Activated gamma-delta T cell treated with anti-CD3 and anti-CD28 coated beads, Interleukin-2, amount 50 U/mL, for 16 hours (primary cell): ENCODE data around the gene RBCK1.
"Not testable (repeated sequence)": the region's sequence is repeated elsewhere in the genome, so short reads cannot be mapped to it uniquely, and the experiment has no call there.

Experiments
- DNase-seq: peaks from one replicate; pipeline ENCODE4 v3.0.0-alpha.2; 2020; ENCODE audit warnings: low read depth

Gene RBCK1

DNA sequence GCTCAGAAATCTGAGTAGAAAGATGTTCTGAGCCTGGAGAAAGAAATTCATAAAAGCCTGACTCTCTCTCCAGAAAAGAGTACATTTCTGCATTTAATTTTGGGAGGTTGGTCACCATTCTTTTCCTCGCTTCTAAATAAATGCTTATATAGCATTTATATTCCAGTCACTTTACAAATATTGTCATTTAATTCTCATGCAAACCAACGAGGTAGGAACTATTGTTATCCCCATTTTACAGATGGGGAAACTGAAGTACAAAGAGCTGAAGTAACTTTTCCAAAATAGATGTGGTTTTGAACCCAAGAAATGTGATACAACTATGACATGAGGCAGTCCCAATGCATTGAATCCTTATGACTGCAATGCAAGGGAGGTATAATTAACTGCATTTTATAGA, 32.0 kb upstream of the RBCK1 start:
- no peak for DNase-seq

DNA sequence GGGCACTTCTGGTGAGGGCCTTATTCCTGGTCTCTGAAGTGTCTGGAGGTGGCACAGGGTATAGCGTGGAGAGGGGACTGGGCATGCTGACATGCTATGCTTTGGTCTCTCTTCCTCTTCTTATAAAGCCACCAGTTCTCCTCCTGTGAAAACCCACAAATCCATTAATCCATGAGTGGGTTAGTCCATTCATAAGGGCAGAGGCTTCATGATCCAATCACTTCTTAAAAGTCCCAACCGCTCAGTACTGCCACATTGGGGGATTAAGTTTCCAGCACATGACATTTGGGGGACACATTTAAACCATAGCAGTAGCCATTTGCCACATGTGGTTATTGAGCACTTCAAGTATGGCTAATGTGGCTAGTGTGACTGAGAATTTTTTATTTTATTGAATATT, 31.3 kb upstream of the RBCK1 start:
- no peak for DNase-seq

DNA sequence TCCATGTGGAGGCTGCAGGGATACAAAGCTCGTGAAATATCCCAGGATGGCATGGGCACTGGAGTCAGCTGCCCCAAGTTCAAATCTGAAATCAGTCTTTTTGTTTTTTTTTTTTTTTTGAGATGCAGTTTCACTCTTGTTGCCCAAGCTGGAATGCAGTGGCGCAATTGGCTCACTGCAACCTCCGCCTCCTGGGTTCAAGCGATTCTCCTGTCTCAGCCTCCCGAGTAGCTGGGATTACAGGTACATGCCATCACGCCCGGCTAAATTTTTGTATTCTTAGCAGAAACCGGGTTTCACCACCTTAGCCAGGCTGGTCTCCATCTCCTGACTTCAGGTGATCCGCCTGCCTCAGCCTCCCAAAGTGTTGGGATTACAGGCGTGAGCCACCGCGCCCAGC, 30.5 kb upstream of the RBCK1 start:
- DNase-seq: not testable (repeated sequence)

DNA sequence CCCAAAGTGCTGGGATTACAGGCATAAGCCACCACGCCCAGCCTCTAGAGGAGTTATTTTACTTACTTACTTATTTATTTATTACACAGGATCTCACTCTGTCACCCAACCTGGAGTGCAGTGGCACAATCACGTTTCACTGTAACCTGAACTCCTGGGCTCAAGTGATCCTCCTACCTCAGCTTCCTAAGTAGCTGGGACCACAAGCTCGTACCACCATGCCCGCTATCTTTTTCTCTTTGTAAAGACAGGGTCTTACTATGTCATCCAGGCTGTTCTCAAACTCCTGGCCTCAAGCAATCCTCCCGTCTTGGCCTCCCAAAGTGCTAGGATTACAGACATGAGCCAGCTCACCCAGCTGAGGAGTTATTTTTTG, 29.1 kb upstream of the RBCK1 start:
- no peak for DNase-seq

DNA sequence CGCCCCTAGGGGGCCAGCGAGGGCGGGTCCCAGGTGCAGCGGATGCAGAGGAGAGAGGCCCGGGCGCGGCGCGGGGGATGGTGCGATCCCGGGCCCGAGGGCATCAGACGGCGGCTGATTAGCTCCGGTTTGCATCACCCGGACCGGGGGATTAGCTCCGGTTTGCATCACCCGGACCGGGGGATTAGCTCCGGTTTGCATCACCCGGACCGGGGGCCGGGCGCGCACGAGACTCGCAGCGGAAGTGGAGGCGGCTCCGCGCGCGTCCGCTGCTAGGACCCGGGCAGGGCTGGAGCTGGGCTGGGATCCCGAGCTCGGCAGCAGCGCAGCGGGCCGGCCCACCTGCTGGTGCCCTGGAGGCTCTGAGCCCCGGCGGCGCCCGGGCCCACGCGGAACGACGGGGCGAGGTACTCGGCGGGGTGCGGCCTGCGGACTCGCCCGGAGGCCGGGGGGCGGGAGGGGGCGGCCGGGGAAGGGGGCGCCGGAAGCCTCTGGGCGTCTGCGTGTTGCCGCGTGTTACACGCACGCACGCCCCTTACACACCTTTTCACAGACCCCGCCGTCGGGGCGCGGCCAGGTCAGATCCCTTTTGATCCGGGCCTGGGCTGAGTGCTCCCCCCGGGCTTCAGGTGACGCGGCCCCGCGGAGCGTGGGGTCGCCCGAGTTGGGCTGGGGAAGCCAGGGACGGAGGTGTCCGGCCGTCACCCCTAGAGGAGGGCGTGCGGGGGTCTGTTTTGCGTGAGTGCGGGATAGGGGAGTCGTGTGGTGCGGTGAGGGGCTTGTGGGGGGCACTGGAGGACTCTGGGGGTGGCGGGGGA, 27.1 kb upstream of the RBCK1 start:
- DNase-seq: peak; percentile 32

DNA sequence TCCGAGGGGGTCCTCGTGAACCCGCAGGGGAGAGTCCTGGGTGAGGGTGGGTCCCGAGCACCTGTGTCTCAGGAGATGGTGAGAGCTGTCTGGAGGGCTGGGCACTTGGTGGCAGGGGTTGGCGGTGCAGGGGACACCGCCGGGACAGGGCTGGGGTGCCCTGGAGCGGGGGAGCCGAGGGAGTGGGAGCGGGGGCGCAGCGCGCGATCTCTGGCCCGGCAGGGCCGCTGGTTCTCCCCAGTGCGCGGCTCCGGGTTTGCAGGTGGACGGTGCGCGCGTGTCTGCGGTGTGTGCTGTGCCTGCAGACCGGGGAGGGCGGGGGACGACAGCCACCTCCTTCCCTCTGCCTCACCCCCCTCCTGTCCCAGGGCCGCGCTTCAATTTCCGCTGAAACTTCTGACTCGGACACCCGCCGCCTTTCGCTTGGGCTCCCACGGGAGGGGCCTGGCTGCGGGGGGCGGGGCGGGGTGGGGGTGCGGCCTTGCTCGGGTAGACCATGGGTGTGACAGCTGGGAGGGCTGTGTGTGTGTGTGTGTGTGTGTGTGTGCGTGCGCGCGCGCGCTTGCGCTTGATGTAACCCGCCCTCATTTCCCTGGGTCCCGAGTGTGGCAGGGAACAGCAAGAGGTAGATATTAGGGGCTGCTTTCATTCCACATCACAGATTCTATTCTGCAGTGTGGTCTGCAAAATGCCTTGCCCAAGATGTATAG, 26.4 kb upstream of the RBCK1 start:
- DNase-seq: peak; percentile 56

DNA sequence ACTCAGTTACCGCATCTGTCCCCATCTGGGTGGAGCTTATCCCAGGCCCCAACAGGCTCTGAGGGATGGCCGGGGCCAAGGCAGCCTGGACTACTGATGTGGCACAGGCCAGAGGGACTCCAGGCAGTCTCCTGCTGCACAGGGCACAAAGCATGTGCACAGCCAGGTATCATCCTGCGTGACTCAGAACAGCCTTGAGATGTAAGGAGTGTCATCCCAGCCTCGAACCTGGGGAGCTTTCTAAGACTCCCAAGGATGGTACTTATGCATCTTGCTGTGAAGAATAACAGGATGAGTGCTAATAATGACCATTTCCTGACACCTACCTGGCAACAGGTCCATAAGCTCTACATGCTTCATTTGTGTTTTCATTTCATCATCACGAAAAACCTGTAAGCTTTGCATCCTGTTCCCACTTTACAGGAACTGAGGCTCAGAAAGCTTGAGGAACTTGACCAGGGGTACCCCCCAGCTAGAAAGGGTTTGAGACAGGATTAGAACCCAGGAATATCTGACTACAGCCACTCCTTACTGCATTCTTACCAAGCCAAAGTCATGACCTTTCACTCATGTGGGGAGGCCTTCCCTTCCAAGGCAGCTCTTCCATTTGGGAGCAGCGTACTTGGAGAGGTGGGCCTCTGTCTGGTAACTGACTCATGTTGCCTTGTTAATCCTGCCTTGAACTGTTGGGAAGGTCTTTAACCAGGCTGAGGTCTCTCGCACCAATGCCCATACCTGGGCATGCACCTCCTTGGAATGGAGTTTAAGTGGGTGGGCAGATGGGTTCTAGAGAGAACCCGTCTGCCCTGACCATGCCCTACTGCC, 25.6 kb upstream of the RBCK1 start:
- no peak for DNase-seq

DNA sequence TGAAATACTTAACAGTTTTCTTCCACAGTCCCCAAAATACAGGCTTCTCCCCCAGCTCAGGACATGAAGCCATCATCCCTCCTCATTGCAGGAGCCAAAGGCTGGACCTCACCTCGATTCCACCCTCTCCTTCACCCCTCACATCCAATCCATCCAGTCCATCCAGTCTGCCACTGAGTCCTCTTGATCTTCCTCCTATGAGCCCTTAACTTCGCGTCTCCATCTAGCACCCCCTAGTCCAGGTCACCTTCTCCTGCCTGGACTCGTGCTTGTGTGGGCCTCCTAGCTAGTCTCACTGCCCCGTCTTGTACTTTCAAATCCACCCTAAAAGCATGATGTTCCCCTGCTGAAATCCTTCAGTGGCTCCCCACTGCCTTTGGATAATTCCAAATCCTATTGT, 24.2 kb upstream of the RBCK1 start:
- DNase-seq: no peak

DNA sequence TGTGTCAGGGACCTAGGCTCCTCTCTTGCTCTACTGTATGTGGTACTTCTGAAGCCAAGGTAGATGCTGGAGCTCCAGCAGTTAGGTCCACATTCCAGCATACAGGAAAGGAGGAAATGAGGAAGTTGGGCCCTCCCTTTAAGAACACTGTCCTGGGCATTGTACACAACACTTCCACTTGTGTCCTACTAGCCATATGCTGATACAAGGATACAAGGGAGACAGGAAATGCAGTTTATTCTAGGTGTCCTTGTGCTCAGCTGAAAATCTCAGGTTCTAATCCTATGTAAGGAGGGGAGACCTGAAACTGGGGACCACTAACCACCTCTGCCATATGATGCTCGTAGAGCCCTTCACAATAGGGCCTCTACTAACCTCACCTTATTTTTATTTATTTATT, 23.4 kb upstream of the RBCK1 start:
- DNase-seq: no peak

DNA sequence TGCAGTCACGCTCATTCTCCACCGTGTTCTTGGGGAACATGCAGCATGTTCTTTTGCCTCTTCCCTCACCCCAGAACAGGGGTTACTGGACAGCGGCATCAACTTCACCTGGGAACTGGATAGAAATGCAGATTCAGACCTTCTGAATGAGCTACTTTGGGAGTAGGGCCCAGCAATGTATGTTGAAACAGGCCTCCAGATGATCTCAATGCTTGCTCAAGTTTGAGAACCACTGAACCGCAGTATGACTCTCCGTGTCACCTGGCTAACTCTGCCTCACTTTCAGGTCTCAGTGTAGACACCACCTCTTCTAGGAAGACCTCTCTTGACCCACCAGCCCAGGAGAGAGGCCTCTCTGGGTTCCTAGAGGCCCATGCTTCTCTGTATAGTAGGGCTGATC, 22.7 kb upstream of the RBCK1 start:
- DNase-seq: no peak

DNA sequence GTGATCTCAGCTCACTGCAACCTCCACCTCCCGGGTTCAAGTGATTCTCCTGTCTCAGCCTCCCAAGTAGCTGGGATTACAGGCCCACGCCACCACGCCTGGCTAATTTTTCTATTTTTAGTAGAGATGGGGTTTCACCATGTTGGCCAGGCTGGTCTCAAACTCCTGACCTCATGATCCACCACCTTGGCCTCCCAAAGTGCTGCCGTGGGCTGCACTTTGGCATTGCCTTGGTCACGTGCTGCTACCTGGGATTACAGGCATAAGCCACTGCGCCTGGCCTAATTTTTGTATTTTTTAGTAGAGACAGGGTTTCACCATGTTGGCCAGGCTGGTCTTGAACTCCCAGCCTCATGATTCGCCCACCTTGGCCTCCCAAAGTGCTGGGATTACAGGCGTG, 21.5 kb upstream of the RBCK1 start:
- not testable (repeated sequence) for DNase-seq

DNA sequence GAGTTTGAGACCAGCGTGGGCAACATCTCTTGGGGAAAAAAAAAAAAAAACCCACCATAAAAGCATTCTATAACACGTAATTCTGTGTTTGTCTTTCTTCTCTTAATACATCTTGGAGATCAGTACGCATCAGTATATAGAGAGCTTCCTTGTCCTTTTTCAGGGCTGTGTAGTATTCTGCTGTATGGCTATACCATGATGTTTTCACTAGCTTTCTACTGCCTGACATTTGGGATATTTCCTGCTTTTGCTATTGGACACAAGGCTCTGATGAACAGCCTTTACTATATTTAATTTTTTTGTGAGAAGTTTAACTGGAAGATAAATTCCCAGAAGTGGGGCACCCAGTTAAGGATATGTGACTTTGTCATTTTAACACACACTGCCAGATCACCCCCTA, 20.6 kb upstream of the RBCK1 start:
- DNase-seq: no peak

DNA sequence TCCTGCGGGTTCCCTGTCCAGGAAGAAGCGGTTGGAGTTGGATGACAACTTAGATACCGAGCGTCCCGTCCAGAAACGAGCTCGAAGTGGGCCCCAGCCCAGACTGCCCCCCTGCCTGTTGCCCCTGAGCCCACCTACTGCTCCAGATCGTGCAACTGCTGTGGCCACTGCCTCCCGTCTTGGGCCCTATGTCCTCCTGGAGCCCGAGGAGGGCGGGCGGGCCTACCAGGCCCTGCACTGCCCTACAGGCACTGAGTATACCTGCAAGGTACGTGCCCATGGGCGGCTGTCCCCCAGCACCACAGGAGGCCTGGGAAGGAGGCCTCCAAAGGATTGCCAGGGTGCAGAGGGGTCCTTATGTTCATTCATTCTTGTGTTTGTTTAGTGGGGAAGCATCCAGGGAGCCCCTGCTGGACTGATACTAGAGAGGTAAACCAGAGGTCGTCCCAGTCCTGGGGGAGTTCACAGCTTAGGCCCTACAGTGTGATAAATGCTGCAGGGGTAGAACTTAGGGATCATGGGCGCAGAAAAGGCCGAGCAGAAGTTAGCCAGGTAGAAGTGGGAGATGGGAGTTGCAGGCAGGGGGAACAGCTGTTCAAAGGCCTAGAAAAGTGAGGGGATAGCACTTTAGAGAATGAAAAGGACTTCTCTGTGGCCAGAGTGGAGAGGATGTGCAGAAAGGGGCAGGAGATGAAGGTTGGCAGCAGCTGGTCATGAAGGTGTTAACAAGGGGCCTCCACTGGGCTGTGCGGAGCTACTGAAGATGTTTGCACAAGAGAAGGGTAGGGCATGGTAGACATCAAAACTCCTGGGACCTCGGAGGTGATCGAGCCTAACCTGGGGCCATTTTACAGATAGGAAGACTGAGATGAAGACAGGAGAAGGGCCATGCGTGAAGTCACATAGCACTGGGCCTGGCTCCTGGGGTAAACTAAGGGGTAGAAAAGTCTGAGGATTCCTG, 19.8 kb upstream of the RBCK1 start:
- no peak for DNase-seq

DNA sequence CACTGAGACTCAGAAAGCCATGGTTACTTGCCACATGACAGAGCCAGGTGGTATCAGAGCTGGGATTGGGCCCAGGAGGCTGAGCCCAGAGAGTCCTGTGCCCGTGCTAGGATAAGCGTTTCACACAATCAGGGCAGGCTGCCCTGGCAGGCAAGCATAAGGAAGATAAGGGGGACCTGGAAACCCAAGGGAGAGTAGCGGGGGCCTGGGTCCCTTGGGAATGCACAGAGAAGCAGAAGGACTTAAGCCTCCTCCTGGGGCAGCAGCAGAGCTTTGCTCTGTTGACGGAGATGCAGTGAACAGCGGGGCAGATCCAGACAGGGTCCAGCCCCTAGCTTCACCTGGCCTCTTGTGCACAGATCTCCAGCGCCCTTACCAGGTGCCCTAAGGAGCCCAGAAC, 18.9 kb upstream of the RBCK1 start:
- no peak for DNase-seq

DNA sequence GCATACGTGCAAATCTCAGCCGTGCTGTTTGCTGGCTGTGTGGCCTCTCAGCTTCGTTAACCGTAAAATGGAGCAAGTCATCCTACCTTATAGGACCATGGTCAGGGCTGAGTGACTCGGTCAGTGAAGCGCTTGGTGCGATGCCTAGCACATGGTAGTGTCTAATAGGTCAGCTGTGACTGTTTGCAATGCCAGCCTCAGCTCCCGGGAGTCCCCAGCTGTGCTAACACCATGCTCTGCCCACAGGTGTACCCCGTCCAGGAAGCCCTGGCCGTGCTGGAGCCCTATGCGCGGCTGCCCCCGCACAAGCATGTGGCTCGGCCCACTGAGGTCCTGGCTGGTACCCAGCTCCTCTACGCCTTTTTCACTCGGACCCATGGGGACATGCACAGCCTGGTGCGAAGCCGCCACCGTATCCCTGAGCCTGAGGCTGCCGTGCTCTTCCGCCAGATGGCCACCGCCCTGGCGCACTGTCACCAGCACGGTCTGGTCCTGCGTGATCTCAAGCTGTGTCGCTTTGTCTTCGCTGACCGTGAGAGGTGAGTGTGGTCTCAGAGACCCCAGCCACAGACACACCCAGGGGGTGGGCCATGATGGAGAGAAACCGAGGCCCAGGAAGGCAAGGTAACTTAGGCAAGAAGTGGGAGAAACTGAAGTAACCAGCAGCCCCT, 16.9 kb upstream of the RBCK1 start:
- no peak for DNase-seq

DNA sequence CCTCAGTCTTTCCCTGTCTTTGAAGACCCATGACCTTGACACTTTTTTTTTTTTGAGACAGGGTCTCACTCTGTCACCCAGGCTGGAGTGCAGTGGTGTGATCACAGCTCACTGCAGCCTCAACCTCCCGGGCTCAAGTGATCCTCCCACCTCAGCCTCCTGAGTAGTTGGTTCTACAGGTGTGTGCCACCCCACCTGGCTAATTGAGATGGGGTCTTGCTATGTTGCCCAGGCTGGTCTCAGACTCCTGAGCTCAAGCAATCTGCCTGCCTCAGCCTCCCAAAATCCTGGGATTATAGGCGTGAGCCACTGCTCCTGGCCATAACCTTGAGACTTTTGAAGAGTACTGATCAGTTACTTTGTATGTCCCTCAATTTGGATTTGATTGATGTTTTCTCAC, 14.8 kb upstream of the RBCK1 start:
- not testable (repeated sequence) for DNase-seq

DNA sequence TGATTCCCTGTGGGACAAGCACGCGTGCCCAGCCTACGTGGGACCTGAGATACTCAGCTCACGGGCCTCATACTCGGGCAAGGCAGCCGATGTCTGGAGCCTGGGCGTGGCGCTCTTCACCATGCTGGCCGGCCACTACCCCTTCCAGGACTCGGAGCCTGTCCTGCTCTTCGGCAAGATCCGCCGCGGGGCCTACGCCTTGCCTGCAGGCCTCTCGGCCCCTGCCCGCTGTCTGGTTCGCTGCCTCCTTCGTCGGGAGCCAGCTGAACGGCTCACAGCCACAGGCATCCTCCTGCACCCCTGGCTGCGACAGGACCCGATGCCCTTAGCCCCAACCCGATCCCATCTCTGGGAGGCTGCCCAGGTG, 11.9 kb upstream of the RBCK1 start:
- no peak for DNase-seq

DNA sequence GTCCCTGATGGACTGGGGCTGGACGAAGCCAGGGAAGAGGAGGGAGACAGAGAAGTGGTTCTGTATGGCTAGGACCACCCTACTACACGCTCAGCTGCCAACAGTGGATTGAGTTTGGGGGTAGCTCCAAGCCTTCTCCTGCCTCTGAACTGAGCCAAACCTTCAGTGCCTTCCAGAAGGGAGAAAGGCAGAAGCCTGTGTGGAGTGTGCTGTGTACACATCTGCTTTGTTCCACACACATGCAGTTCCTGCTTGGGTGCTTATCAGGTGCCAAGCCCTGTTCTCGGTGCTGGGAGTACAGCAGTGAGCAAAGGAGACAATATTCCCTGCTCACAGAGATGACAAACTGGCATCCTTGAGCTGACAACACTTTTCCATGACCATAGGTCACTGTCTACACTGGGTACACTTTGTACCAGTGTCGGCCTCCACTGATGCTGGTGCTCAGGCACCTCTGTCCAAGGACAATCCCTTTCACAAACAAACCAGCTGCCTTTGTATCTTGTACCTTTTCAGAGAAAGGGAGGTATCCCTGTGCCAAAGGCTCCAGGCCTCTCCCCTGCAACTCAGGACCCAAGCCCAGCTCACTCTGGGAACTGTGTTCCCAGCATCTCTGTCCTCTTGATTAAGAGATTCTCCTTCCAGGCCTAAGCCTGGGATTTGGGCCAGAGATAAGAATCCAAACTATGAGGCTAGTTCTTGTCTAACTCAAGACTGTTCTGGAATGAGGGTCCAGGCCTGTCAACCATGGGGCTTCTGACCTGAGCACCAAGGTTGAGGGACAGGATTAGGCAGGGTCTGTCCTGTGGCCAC, 11.3 kb upstream of the RBCK1 start:
- DNase-seq: no peak

DNA sequence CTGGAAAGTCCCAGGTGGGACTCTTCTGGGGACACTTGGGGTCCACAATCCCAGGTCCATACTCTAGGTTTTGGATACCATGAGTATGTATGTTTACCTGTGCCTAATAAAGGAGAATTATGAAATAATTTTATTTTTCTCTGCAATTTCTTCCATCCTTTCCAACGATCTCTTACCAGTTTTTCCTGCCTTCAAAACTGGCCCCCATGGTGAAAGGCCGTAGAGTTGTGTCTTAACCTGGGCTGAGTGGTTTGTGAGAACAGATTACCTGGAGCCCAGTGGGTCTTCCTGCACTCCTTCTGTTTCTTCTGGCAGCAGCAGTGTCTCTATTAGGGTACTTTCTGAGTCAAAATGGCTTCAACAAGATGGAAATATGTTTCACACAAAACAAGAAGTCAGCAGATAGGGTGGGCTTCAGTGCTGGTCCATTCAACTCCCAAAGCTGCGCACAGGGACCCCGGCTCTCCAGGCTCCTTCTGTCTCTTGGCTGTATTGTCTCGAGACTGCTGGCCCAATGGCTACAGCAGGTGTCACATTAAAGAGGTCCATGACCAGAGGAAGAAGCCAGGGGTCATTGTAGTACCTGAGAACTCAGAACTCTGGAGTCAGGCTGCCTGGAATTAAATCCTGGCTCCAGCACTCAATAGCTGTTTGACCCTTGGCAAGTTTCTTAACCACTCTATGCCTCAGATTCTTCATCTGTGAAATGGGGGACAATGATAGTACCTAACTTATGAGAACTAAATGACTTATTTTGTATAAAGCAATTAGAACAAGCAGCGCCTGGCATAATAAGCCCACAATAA, 10.5 kb upstream of the RBCK1 start:
- no peak for DNase-seq
